Heart left ventricle (tissue), 13 donors: ENCODE measurements around the gene VSIG10.

ENCODE experiments used
- POLR2A ChIP-seq, 2 donors: fragments of 450-650 bp; IDR thresholded peaks; one replicate each; pipeline ENCODE4 v1.6.1; 2017; ENCODE audit warnings: antibody characterized with exemption in 2 of 2, mild to moderate bottlenecking in 2 of 2, moderate library complexity in 2 of 2
- TF ChIP-seq, protein P1 (sequence below), 12 donors: fragments of 200-600 bp; sonication (generic) in 4 of 12; IDR thresholded peaks; one replicate each; pipeline versions ENCODE4 v1.5.0 to v1.8.0; 2018 to 2022; ENCODE audit warnings: antibody characterized with exemption in 12 of 12, mild to moderate bottlenecking in 5 of 12
- donor health status: ischemic (EF 13 %, LVEDD 7.1; RV severe dilation, severe dysfunction).
- donor health status: DM: no; HTN: yes; CAD: no.
- donor health status: DM: no; HTN: no; CAD: no.
- donor health status: ischemic (EF 25% LVEDD 6.9; RV normal size, moderate dysfunction).
- donor health status: ischemic (EF 25% LVEDD 5.7; RV mildly dilated, moderate dysfunction).
- donor health status: ischemic (EF 35%, LVEDD 5.7; RV mildly dilated, moderate dysfunction).
- donor health status: nonischemic (EF 11% LVEDD 7.7; RV severe dilation, severe dysfunction).
- donor health status: DM: yes; HTN: yes; CAD: no.
- donor health status: PGD.
- donor health status: ischemic (EF 29% LVEDD 5.4; RV normal size, mild dysfunction).
- donor health status: nonischemic (EF 23%, LVEDD 6.1; RV moderate dilation, normal function).

DNA sequence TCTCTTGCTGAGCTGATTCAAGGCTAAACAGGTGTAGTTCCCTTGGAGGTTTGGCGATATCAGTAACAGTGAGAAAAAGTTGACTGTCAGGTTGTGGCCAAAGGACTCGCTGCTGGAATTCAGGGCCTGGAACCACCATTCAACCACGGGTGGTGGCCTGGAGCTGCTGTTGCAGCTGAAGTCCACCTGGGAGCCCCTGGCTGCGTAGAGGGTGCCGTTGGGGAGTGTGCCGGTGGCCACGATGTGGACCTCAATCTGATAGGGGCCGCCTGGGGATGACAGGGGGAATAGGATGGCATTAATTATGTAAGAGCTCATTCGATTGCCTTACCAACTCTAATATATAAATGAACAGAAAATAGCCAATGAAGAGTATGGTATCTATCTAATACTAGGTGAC lies 21.6 kb downstream of the VSIG10 start:
- TF ChIP-seq, protein P1, sequence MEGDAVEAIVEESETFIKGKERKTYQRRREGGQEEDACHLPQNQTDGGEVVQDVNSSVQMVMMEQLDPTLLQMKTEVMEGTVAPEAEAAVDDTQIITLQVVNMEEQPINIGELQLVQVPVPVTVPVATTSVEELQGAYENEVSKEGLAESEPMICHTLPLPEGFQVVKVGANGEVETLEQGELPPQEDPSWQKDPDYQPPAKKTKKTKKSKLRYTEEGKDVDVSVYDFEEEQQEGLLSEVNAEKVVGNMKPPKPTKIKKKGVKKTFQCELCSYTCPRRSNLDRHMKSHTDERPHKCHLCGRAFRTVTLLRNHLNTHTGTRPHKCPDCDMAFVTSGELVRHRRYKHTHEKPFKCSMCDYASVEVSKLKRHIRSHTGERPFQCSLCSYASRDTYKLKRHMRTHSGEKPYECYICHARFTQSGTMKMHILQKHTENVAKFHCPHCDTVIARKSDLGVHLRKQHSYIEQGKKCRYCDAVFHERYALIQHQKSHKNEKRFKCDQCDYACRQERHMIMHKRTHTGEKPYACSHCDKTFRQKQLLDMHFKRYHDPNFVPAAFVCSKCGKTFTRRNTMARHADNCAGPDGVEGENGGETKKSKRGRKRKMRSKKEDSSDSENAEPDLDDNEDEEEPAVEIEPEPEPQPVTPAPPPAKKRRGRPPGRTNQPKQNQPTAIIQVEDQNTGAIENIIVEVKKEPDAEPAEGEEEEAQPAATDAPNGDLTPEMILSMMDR (IDR thresholded peaks at IDR 0.05): no peak
- TF ChIP-seq POLR2A (IDR thresholded peaks at IDR 0.05): no peak
